H1 (cell line): ENCODE measurements around the gene ADAMTS3. TPM values are rescaled to one million over a fixed set of nuclear protein-coding genes. Genes with fewer than 3 reads are reported as not detected.
A peak's percentile ranks its signal among the peaks of the same experiment; 100 is the strongest.

ENCODE experiments used
- CTCF ChIA-PET: fragments of 300-600 bp; sonication (Branson Sonifier 250); formaldehyde crosslinking; loops from one replicate; lab custom pipeline; 2021; ENCODE audit not compliant: partially characterized antibody; lab: Charles Lee
- POLR2A ChIA-PET: fragments of 300-600 bp; sonication (Branson Sonifier 250); formaldehyde crosslinking; loops from one replicate; lab custom pipeline; 2021; ENCODE audit warnings: inconsistent platforms; ENCODE audit not compliant: partially characterized antibody; lab: Charles Lee
- DNase-seq, 2 experiments: peaks; one replicate each; pipeline versions ENCODE4 v3.0.0 to v3.0.0-alpha.2; 2010 to 2022; ENCODE audit warnings: low spot score in 2 of 2, low read depth in 1 of 2, mixed read lengths in 1 of 2
- FAIRE-seq: peaks from 2 replicates; lab custom pipeline; 2011; peaks lifted over from hg19 to GRCh38; lab: Jason Lieb, UNC
- H2AFZ ChIP-seq: 2 replicates; pipeline ENCODE4 v1.8.1; 2012; ENCODE audit warnings: low read length, inconsistent platforms
- H2AK5ac ChIP-seq: 2 replicates; pipeline ENCODE4 v1.6.1; 2013; ENCODE audit warnings: low read depth, low read length
- H2BK120ac ChIP-seq: replicated peaks from 2 replicates; pipeline ENCODE3; 2013; ENCODE audit warnings: low read depth, low read length, inconsistent platforms
- H2BK12ac ChIP-seq: 2 replicates; pipeline ENCODE4 v1.6.1; 2013; ENCODE audit warnings: low read depth, low read length
- H2BK15ac ChIP-seq: 2 replicates; pipeline ENCODE4 v1.6.1; 2013; ENCODE audit warnings: low read length
- H2BK20ac ChIP-seq: 2 replicates; pipeline ENCODE4 v1.6.1; 2013; ENCODE audit warnings: low read length
- H2BK5ac ChIP-seq: 2 replicates; pipeline ENCODE4 v1.6.1; 2013; ENCODE audit warnings: low read depth, low read length
- H3K14ac ChIP-seq: 2 replicates; pipeline ENCODE4 v1.6.1; 2013; ENCODE audit warnings: inconsistent platforms; ENCODE audit not compliant: insufficient read length
- H3K18ac ChIP-seq: 2 replicates; pipeline ENCODE4 v1.6.1; 2013; ENCODE audit warnings: low read length; ENCODE audit errors: extremely low read depth
- H3K23ac ChIP-seq: 2 replicates; pipeline ENCODE4 v1.6.1; 2013; ENCODE audit warnings: inconsistent platforms; ENCODE audit not compliant: insufficient read length
- H3K23me2 ChIP-seq: 2 replicates; pipeline ENCODE4 v1.6.1; 2013; ENCODE audit warnings: low read depth, low read length
- H3K27ac ChIP-seq: 2 replicates; pipeline ENCODE4 v1.6.1; 2011; ENCODE audit warnings: low read depth, low read length, inconsistent platforms
- H3K27me3 ChIP-seq, 4 experiments: replicated peaks in 1 of 4; 1 replicate in 1 of 4; 2 replicates in 3 of 4; pipeline versions ENCODE4 v1.6.1 to v1.8.1; 2011 to 2013; ENCODE audit warnings: low read length in 3 of 4, mild to moderate bottlenecking in 3 of 4, inconsistent platforms in 2 of 4, mixed read lengths in 2 of 4, moderate library complexity in 1 of 4; ENCODE audit not compliant: control insufficient read depth in 3 of 4, insufficient read depth in 3 of 4; ENCODE audit errors: extremely low read depth in 1 of 4
- H3K36me3 ChIP-seq, 4 experiments: 2 replicates each; pipeline versions ENCODE4 v1.6.1 to v1.8.1; 2011 to 2013; ENCODE audit warnings: mild to moderate bottlenecking in 4 of 4, low read length in 3 of 4, moderate library complexity in 2 of 4, control low read depth in 1 of 4, inconsistent platforms in 1 of 4; ENCODE audit not compliant: insufficient read depth in 4 of 4, control insufficient read depth in 2 of 4
- H3K4ac ChIP-seq: replicated peaks from 2 replicates; pipeline ENCODE3; 2013; ENCODE audit warnings: low read length, low read depth, mixed read lengths, inconsistent platforms; ENCODE audit not compliant: insufficient read length
- H3K4me1 ChIP-seq, 4 experiments: replicated peaks in 1 of 4; 1 replicate in 1 of 4; 2 replicates in 3 of 4; pipeline versions ENCODE4 v1.6.1 to v1.8.1; 2011 to 2013; ENCODE audit warnings: low read length in 3 of 4, inconsistent platforms in 2 of 4, mixed read lengths in 1 of 4; ENCODE audit not compliant: insufficient read depth in 4 of 4, control insufficient read depth in 3 of 4
- H3K4me2 ChIP-seq, 2 experiments: 2 replicates each; pipeline versions ENCODE4 v1.6.1 to v1.8.1; 2011 to 2013; ENCODE audit warnings: low read depth in 2 of 2, low read length in 2 of 2, control low read depth in 1 of 2, inconsistent platforms in 1 of 2, mild to moderate bottlenecking in 1 of 2; ENCODE audit not compliant: insufficient read depth in 1 of 2
- H3K4me3 ChIP-seq, 4 experiments: fragments of 200-600, 300-600 bp in 1 of 4; sonication (generic), shearing (Covaris generic), sonication (Bioruptor Twin) in 1 of 4; 2 replicates each; pipeline versions ENCODE4 v1.5.1 to v1.8.1; 2011 to 2016; ENCODE audit warnings: low read length in 4 of 4, low read depth in 3 of 4, control low read depth in 2 of 4, inconsistent platforms in 2 of 4, mild to moderate bottlenecking in 2 of 4, mixed read lengths in 1 of 4, moderate library complexity in 1 of 4; ENCODE audit not compliant: insufficient read depth in 2 of 4; ENCODE audit errors: extremely low read depth in 1 of 4
- H3K56ac ChIP-seq: replicated peaks from 2 replicates; pipeline ENCODE3; 2013; ENCODE audit warnings: low read depth, mild to moderate bottlenecking, mixed read lengths, low read length, inconsistent platforms; ENCODE audit not compliant: insufficient read length
- H3K79me1 ChIP-seq: 2 replicates; pipeline ENCODE4 v1.6.1; 2013; ENCODE audit warnings: low read depth, low read length, control low read depth
- H3K79me2 ChIP-seq, 2 experiments: 2 replicates each; pipeline versions ENCODE4 v1.6.1 to v1.8.1; 2012 to 2013; ENCODE audit warnings: low read length in 2 of 2, mild to moderate bottlenecking in 2 of 2, inconsistent platforms in 1 of 2; ENCODE audit not compliant: insufficient read depth in 2 of 2, control insufficient read depth in 1 of 2
- H3K9ac ChIP-seq, 4 experiments: replicated peaks in 1 of 4; 1 replicate in 1 of 4; 2 replicates in 3 of 4; pipeline versions ENCODE4 v1.6.1 to v1.8.1; 2011 to 2013; ENCODE audit warnings: low read depth in 3 of 4, low read length in 3 of 4, control low read depth in 2 of 4, mild to moderate bottlenecking in 2 of 4, moderate library complexity in 2 of 4, inconsistent platforms in 1 of 4; ENCODE audit errors: extremely low read depth in 1 of 4
- H3K9me3 ChIP-seq, 2 experiments: 2 replicates each; pipeline versions ENCODE4 v1.6.1 to v1.8.1; 2012 to 2013; ENCODE audit warnings: mild to moderate bottlenecking in 2 of 2, moderate library complexity in 2 of 2, control low read depth in 1 of 2, inconsistent platforms in 1 of 2, low read depth in 1 of 2, low read length in 1 of 2, mixed read lengths in 1 of 2; ENCODE audit not compliant: insufficient read depth in 2 of 2
- H4K20me1 ChIP-seq, 2 experiments: replicated peaks in 1 of 2; 2 replicates each; pipeline versions ENCODE3 to v1.8.1; 2011 to 2013; ENCODE audit warnings: inconsistent platforms in 2 of 2, low read length in 2 of 2, mild to moderate bottlenecking in 1 of 2; ENCODE audit not compliant: insufficient read depth in 2 of 2, control insufficient read depth in 1 of 2
- H4K5ac ChIP-seq: 2 replicates; pipeline ENCODE4 v1.6.1; 2013; ENCODE audit warnings: low read length, low read depth, mixed read lengths, inconsistent platforms; ENCODE audit not compliant: insufficient read length
- H4K8ac ChIP-seq: 2 replicates; pipeline ENCODE4 v1.8.0; 2013; ENCODE audit warnings: mild to moderate bottlenecking, moderate library complexity, low read length, inconsistent platforms; ENCODE audit not compliant: insufficient read depth; ENCODE audit errors: extremely low read depth
- H4K91ac ChIP-seq: replicated peaks from 2 replicates; pipeline ENCODE3; 2013; ENCODE audit warnings: low read length, mixed read lengths, inconsistent platforms; ENCODE audit not compliant: insufficient read length
- CTCF ChIP-seq, 3 experiments: IDR thresholded peaks; 1 replicate in 2 of 3; 2 replicates in 1 of 3; pipeline versions ENCODE4 v1.5.1 to v1.6.1; 2011; ENCODE audit warnings: low read length in 3 of 3, mild to moderate bottlenecking in 3 of 3, inconsistent platforms in 2 of 3, low read depth in 1 of 3, moderate library complexity in 1 of 3; ENCODE audit not compliant: insufficient read depth in 1 of 3; ENCODE audit errors: control extremely low read depth in 1 of 3
- SUZ12 ChIP-seq: fragments of 200-600 bp; sonication (generic); IDR thresholded peaks from 2 replicates; pipeline ENCODE4 v1.6.1; 2012; ENCODE audit warnings: mild to moderate bottlenecking, inconsistent platforms, low read length, moderate library complexity, mixed read lengths
- WGBS, 2 experiments: shearing (Covaris generic) in 1 of 2; methylation state at CpG; one replicate each; pipeline versions ENCODE4 v1.1.6 to v1.1.7; 2013 to 2015; ENCODE audit warnings: low lambda C conversion rate in 2 of 2, mixed read lengths in 2 of 2, inconsistent platforms in 1 of 2, low coverage in 1 of 2, missing lambda C conversion rate in 1 of 2; ENCODE audit not compliant: insufficient replicate concordance in 2 of 2, insufficient coverage in 1 of 2, insufficient read length in 1 of 2; ENCODE audit errors: extremely low coverage in 1 of 2, missing lambda C conversion rate in 1 of 2; 5-methylcytosine and 5-hydroxymethylcytosine counted together
- polyA plus RNA-seq, 7 experiments: library from polyadenylated mRNA; depleted of rRNA in 3 of 7; stranded (reverse) in 5 of 7; unstranded in 2 of 7; fragments of >200 nt in 5 of 7; fragments of 200-250 nt in 2 of 7; gene quantifications; 1 replicate in 5 of 7; 2 replicates in 1 of 7; 4 replicates in 1 of 7; pipeline versions ENCODE4 v1.2.1 to v1.2.3, GENCODE V29; 2011 to 2013; ENCODE audit warnings: missing spikeins in 2 of 7, mixed read lengths in 2 of 7
- total RNA-seq: library from RNA; stranded (reverse); fragmentation: NEBNext Ultra II Directional; extraction: Animal tissue kit (Norgen Biotek cat#: 25700); gene quantifications from 2 replicates; pipeline ENCODE4 v1.2.1, GENCODE V29; 2021

The ADAMTS3 gene
- total and polyA plus RNA-seq, 2 of the 8 experiments (the other 6 are each of a cell fraction or from before 2014, with no cell fraction given): 1.3 to 3.4 TPM

GRCh38 chr4:72283357-72283756 is 285.7 kb downstream of the ADAMTS3 start:
- Histone ChIP-seq H2BK120ac (no peak overlapping the region), H2BK15ac (0 out of 2 replicates have a peak overlapping the region, but pooled peaks have one; percentile 19), H4K20me1 (no peaks in the 10 kb centered on the region), H3K79me1 (no peaks in the 10 kb centered on the region), H3K4me2 (no peak overlapping the region), H2BK20ac (no peak overlapping the region), H3K23ac (no peak overlapping the region), H3K4ac (no peak overlapping the region), H3K4me1 (no peaks in the 10 kb centered on the region), H4K5ac (no peak overlapping the region), H4K8ac (no peak overlapping the region), H2BK12ac (no peak overlapping the region), H3K36me3 (no peaks in the 10 kb centered on the region), H3K27ac (no peak overlapping the region), H2BK5ac (no peak overlapping the region), H3K23me2 (no peaks in the 10 kb centered on the region; the same call in 1 of the 2 replicates), H3K9ac (no peak overlapping the region), H3K18ac (no peak overlapping the region), H2AK5ac (no peak overlapping the region), H4K91ac (no peak overlapping the region), H2AFZ (no peak overlapping the region)
- DNase-seq: no peak
- 96% methylated on average over 3 of the region's 3 CpGs; no CpG with 5 or more reads in 1 of the 2 experiments for WGBS, 2 experiments
- ChIA-PET CTCF (interaction anchor here (0.7 to 3.1 kb wide), 2 partner anchors 12 to 26 kb away, joined by 3 to 13 read pairs; no protein-coding TSS in a partner anchor), POLR2A (no interaction called here)
- TF ChIP-seq CTCF (IDR thresholded peaks at IDR 0.05; ENCODE audit: control extremely low read depth in 1 of 3, insufficient read depth in 1 of 3, low read depth in 1 of 3, low read length in 3 of 3) (peak in 1 of 3 experiments; percentile 6; a peak in 1 of 4 replicates), SUZ12 (no peak)
- TF ChIP-seq, all 59 proteins: peak for 1
- H3K14ac ChIP-seq: no peak overlapping the region
- no peak overlapping the region for H3K56ac ChIP-seq
- H3K4me3 ChIP-seq: no peak overlapping the region
- no peaks in the 10 kb centered on the region for H3K79me2 ChIP-seq
- no peaks in the 10 kb centered on the region for H3K9me3 ChIP-seq
- no peaks in the 10 kb centered on the region for H3K27me3 ChIP-seq
- FAIRE-seq: no peak
